ENCODE results near the gene UGT1A9. TPM values are rescaled to one million over a fixed set of nuclear protein-coding genes. Genes with fewer than 3 reads are reported as not detected.

UGT1A9 gene
- total RNA-seq, 4 donors from 2014 or later = not detected

DNA sequence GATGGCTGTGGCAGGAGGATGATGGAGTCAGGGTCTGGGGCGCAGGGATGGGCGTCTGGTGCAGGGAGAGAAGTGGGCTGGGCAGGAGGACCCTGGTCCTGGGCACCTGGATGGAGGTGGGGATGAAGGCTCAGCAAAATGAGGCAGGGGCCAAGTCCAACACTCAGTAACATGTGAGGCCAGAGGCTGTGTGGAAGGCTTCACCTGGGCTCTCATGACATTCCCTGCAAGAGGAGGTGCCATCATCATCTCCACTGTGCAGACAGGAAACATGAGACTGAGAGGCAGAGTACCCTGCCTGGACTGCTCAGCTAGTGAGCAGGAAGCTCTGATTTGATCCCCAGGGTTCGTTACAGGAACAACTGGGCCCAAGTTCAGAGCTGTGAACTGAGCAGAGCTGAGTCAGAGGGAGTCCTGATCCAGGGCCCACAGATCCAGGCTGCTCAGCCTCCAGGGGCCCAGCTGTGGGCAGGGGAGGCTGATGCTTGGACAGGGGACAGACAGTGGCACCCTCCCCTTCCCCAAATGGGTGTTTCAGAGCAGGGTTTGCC, 145.7 kb downstream of the UGT1A9 start:
- Histone ChIP-seq H3K27me3 (no peaks in the 10 kb centered on the region), H3K9me3 (no peaks in the 10 kb centered on the region), H3K36me3 (no peaks in the 10 kb centered on the region), H3K4me1 (no peaks in the 10 kb centered on the region), H3K4me3 (no peak overlapping the region), H3K27ac (no peak overlapping the region)
- TF ChIP-seq, protein P1, sequence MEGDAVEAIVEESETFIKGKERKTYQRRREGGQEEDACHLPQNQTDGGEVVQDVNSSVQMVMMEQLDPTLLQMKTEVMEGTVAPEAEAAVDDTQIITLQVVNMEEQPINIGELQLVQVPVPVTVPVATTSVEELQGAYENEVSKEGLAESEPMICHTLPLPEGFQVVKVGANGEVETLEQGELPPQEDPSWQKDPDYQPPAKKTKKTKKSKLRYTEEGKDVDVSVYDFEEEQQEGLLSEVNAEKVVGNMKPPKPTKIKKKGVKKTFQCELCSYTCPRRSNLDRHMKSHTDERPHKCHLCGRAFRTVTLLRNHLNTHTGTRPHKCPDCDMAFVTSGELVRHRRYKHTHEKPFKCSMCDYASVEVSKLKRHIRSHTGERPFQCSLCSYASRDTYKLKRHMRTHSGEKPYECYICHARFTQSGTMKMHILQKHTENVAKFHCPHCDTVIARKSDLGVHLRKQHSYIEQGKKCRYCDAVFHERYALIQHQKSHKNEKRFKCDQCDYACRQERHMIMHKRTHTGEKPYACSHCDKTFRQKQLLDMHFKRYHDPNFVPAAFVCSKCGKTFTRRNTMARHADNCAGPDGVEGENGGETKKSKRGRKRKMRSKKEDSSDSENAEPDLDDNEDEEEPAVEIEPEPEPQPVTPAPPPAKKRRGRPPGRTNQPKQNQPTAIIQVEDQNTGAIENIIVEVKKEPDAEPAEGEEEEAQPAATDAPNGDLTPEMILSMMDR (IDR thresholded peaks at IDR 0.05) = no peak
- TF ChIP-seq POLR2A (IDR thresholded peaks at IDR 0.05) = no peak
- intact Hi-C loops (cut with DNase I; ENCODE audit: low total_unique reads) = no loop called here
- DNase-seq = no peak

DNA sequence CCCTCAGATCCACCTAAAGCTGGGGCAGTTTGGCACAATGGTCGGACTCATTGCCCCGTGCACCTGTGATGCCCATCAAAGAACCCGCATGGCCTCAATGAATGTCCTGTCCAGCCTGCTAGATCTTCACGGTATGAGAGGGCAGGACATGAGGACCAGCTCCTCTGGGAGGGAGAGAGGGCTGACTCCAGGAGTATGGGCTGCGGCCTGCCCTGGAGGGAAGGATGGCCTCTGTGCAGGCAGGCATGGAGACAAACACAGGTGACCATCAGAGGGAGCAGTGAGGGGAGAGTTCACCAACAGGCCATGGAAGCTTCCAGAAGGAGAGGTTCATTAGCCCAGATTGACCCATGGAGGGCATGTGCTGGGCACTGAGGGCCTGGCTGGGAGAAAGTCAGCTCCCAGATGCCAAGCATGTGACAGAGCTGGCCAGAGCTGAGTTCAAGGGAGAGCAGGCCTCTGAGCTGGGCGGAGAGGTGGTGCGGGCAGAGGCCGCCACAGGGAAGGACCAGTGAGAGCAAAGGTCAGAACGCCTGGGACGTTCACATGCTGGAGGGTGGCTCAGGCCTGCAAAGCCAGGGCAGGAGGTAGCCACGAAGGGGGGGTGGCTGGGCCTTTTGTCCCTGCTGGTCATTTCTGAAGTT, 146.4 kb downstream of the UGT1A9 start:
- DNase-seq = no peak
- no peaks in the 10 kb centered on the region for H3K9me3 ChIP-seq
- no peaks in the 10 kb centered on the region for H3K27me3 ChIP-seq
- intact Hi-C loops (cut with DNase I; ENCODE audit: low total_unique reads) = no loop called here
- H3K27ac ChIP-seq = no peak overlapping the region
- no peak overlapping the region for H3K4me3 ChIP-seq
- TF ChIP-seq, protein P1 (IDR thresholded peaks at IDR 0.05) = no peak
- no peak for TF ChIP-seq POLR2A (IDR thresholded peaks at IDR 0.05)
- no peaks in the 10 kb centered on the region for H3K36me3 ChIP-seq
- no peaks in the 10 kb centered on the region for H3K4me1 ChIP-seq

DNA sequence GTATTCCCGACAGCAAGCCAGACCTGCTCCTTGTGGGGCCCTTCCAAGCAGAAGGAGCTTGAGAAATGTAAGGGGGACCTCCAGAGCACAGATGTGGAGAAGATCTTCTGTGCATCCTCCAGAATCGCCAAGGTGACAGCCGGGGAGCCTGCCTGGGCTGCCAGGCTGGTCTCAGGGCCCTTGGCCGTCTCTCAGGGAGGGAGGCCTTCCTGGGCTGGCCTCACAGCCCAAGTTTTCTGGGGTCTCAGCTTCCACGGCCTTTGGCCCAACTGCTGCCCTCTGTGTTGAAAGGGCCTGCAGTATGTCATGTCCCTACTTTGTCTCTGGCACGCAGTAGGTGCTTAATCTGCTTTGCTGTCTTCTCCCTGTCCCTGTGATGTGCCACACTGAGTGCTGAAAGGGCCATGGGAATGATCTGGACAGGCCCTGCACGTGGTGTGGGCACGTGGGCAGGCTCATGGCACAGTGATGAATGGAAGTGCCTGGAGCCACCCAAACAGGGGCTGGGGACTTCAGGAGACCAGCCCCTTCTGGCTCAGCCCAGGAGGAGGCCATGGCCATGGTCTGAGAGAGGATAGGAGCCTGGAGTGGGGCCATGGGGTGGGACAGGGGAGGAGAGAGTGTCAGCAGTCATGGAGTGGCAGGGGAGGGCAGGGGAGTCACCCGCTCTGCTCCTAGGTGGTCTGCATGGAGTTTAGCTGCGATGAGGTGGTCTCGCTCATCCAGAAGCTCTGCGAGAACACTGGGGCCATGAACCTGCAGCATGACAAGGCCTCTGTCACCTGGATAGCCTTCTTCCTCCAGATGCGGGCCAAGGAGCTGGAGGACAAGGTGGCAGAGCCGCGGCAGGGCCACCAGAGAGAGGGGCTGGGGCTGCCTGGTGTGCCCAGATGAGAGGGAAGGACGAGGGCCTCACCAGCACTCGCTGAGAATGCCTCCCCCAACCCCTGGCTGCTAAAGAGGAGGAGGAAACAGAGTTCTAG, 147.2 kb downstream of the UGT1A9 start:
- H3K27me3 ChIP-seq = no peaks in the 10 kb centered on the region
- TF ChIP-seq, protein P1 (IDR thresholded peaks at IDR 0.05) = no peak
- TF ChIP-seq POLR2A (IDR thresholded peaks at IDR 0.05) = no peak
- intact Hi-C loops (cut with DNase I; ENCODE audit: low total_unique reads) = no loop called here
- H3K27ac ChIP-seq = no peak overlapping the region
- H3K9me3 ChIP-seq = no peaks in the 10 kb centered on the region
- H3K36me3 ChIP-seq = no peaks in the 10 kb centered on the region
- no peaks in the 10 kb centered on the region for H3K4me1 ChIP-seq
- H3K4me3 ChIP-seq = no peak overlapping the region
- no peak for DNase-seq

DNA sequence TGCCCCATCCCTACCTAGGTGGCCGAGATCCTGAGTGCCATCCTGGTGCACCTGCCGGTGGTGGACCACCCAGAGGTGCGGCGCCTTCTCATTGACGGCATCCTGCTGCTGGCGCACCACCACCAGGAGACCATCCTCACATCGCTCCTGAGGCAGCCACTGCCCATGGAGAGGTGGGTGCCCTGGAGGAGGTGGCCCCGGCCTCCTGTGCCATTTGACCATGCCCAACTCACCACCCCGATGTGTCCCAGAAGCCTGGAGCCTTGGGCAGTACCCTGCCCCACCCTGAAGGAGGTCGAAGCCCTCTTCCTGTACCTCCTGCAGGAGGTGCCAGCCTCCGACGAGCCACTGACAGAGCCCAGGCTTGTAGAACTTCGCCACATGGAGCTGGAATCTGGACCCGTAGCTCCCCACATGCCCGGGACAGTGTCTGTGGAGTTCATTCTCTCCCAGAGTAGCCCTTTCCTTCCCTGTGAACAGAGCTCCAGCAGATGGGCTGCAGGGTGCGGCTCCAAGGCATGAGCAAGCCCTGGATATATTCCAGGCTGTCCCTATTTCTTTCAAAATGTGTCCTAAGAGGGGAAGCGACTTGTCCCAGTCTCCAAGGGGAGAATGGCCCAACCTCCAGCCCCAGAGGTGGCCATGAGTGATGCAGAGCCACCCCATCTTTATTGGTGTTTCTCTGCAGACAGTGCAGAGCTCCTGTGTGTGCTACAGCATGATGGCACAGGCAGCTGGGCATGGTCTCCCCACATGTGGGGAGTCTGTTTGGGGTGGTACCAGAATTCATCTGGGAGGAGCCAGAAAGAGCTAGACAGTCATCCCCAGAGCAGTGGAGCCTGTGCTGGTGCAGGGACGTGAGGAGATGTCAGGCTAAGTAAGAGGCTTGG, 148.4 kb downstream of the UGT1A9 start:
- TF ChIP-seq, protein P1 (IDR thresholded peaks at IDR 0.05) = no peak
- TF ChIP-seq POLR2A (IDR thresholded peaks at IDR 0.05) = no peak
- Histone ChIP-seq H3K27ac (no peak overlapping the region), H3K9me3 (no peaks in the 10 kb centered on the region), H3K4me3 (no peak overlapping the region), H3K36me3 (no peaks in the 10 kb centered on the region), H3K27me3 (no peaks in the 10 kb centered on the region), H3K4me1 (no peaks in the 10 kb centered on the region)
- intact Hi-C loops (cut with DNase I; ENCODE audit: low total_unique reads) = no loop called here
- DNase-seq = no peak
